GM12878 (cell line): Measurements from ENCODE around the gene NAA60. TPM values are rescaled to one million over a fixed set of nuclear protein-coding genes. Genes with fewer than 3 reads are reported as not detected.

ENCODE experiments used
- ATAC-seq: fragments of 200-7000 bp; cut with Tn5 transposase; 3 replicates; pipeline ENCODE4 v1.9.1; 2020; ENCODE audit warnings: mild to moderate bottlenecking, moderate library complexity
- Bru-seq: library from RNA; stranded (reverse); fragments of 400-500 nt; gene quantifications from one replicate; lab custom pipeline; 2021; lab: Mats Ljungman, UMichigan
- BruChase-seq, 2 experiments: library from RNA; stranded (reverse); fragments of 400-500 nt; gene quantifications; one replicate each; lab custom pipeline; 2021; lab: Mats Ljungman, UMichigan
- BruUV-seq: library from RNA; stranded (reverse); fragments of 400-500 nt; replicated peaks from 2 replicates; lab custom pipeline; 2021; lab: Mats Ljungman, UMichigan
- CTCF ChIA-PET: fragments of 300-600 bp; sonication (Branson Sonifier 250); formaldehyde crosslinking; extraction: SDS; loops from one replicate; lab custom pipeline; 2021; ENCODE audit warnings: inconsistent platforms; lab: Yijun Ruan, JAX
- POLR2A ChIA-PET: fragments of 350-600 bp; formaldehyde crosslinking; extraction: SDS; loops from one replicate; lab custom pipeline; 2021; ENCODE audit warnings: inconsistent platforms; lab: Charles Lee
- RAD21 ChIA-PET: fragments of 300-600 bp; sonication (Branson Sonifier 250); formaldehyde crosslinking; loops from one replicate; lab custom pipeline; 2023; ENCODE audit warnings: antibody characterized with exemption; ENCODE audit not compliant: unreplicated experiment; lab: Charles Lee
- SMC1A ChIA-PET: fragments of 300-600 bp; sonication (Branson Sonifier 250); formaldehyde crosslinking; loops from one replicate; lab custom pipeline; 2023; ENCODE audit not compliant: unreplicated experiment, uncharacterized antibody; lab: Charles Lee
- DNase-seq: peaks from one replicate; pipeline ENCODE4 v3.0.0-alpha.2; 2011; ENCODE audit warnings: low read depth, low spot score
- FAIRE-seq: peaks from 3 replicates; lab custom pipeline; 2011; peaks lifted over from hg19 to GRCh38; lab: Jason Lieb, UNC
- H2AFZ ChIP-seq: 2 replicates; pipeline ENCODE4 v1.6.0; 2011; ENCODE audit warnings: low read depth, low read length, control low read depth; ENCODE audit not compliant: control insufficient read depth
- H3K27ac ChIP-seq: 2 replicates; pipeline ENCODE4 v1.5.1; 2011; ENCODE audit warnings: control low read depth; ENCODE audit not compliant: control insufficient read depth, insufficient read depth
- H3K27me3 ChIP-seq, 2 experiments: replicated peaks in 1 of 2; 2 replicates each; pipeline versions ENCODE4 v1.6.0 to v1.6.1; 2011; ENCODE audit warnings: low read length in 1 of 2; ENCODE audit not compliant: control insufficient read depth in 2 of 2, insufficient read depth in 2 of 2
- H3K36me3 ChIP-seq, 2 experiments: 2 replicates each; pipeline ENCODE4 v1.5.1; 2011; ENCODE audit warnings: low read length in 1 of 2; ENCODE audit not compliant: control insufficient read depth in 2 of 2, insufficient read depth in 2 of 2
- H3K4me1 ChIP-seq: 2 replicates; pipeline ENCODE4 v1.6.1; 2011; ENCODE audit warnings: mild to moderate bottlenecking, low read length, moderate library complexity, mixed read lengths; ENCODE audit not compliant: control insufficient read depth, insufficient read depth
- H3K4me2 ChIP-seq: 2 replicates; pipeline ENCODE4 v1.6.0; 2011; ENCODE audit warnings: control low read depth; ENCODE audit not compliant: control insufficient read depth, insufficient read depth
- H3K4me3 ChIP-seq: fragments of 200-600 bp; sonication (generic); 2 replicates; pipeline ENCODE4 v1.5.1; 2016
- H3K79me2 ChIP-seq: 2 replicates; pipeline ENCODE4 v1.6.0; 2011; ENCODE audit warnings: low read length; ENCODE audit not compliant: control insufficient read depth, insufficient read depth
- H3K9ac ChIP-seq: 2 replicates; pipeline ENCODE4 v1.8.0; 2011; ENCODE audit warnings: low read length, control low read depth, mixed read lengths; ENCODE audit not compliant: control insufficient read depth, insufficient read depth
- H3K9me3 ChIP-seq: replicated peaks from 3 replicates; pipeline ENCODE4 v1.5.1; 2011; ENCODE audit warnings: mild to moderate bottlenecking, low read length; ENCODE audit not compliant: control insufficient read depth, insufficient read depth
- H4K20me1 ChIP-seq: 2 replicates; pipeline ENCODE4 v1.6.0; 2011; ENCODE audit not compliant: control insufficient read depth, insufficient read depth
- BCL11A ChIP-seq: IDR thresholded peaks from 2 replicates; pipeline ENCODE4 v1.6.1; 2011; ENCODE audit warnings: low read depth, low read length
- EZH2 ChIP-seq: IDR thresholded peaks from 2 replicates; pipeline ENCODE4 v1.6.1; 2012; ENCODE audit warnings: low read depth, mild to moderate bottlenecking, control low read depth, inconsistent platforms, low read length, borderline replicate concordance; ENCODE audit not compliant: control insufficient read depth
- IRF4 ChIP-seq: IDR thresholded peaks from 2 replicates; pipeline ENCODE4 v1.6.1; 2011; ENCODE audit warnings: low read depth, low read length
- KAT2A ChIP-seq: conservative IDR thresholded peaks from 2 replicates; pipeline ENCODE4 v1.6.1; 2011; ENCODE audit warnings: low read depth, low read length; ENCODE audit not compliant: control insufficient read depth
- NKRF ChIP-seq: fragments of 450-650 bp; conservative IDR thresholded peaks from 2 replicates; pipeline ENCODE4 v1.6.1; 2017; ENCODE audit warnings: mild to moderate bottlenecking, moderate library complexity
- RAD21 ChIP-seq: IDR thresholded peaks from 2 replicates; pipeline ENCODE4 v1.6.1; 2011; ENCODE audit warnings: mild to moderate bottlenecking, low read depth, low read length, moderate library complexity; ENCODE audit not compliant: insufficient read depth
- RELA ChIP-seq: fragments of 450-650 bp; IDR thresholded peaks from 2 replicates; pipeline ENCODE4 v1.8.0; 2014; ENCODE audit warnings: borderline replicate concordance; ENCODE audit not compliant: partially characterized antibody
- SIN3A ChIP-seq: IDR thresholded peaks from 2 replicates; pipeline ENCODE4 v1.6.1; 2012; ENCODE audit warnings: low read depth, low read length, improper control_type of control experiment
- SMARCA5 ChIP-seq: fragments of 450-650 bp; IDR thresholded peaks from 2 replicates; pipeline ENCODE4 v1.6.1; 2017; ENCODE audit warnings: mild to moderate bottlenecking
- ZBTB11 ChIP-seq: fragments of 450-650 bp; formaldehyde crosslinking; IDR thresholded peaks from 2 replicates; pipeline ENCODE4 v1.5.0; 2022; ENCODE audit warnings: mild to moderate bottlenecking, missing genetic modification characterization
- WGBS: methylation state at CpG from one replicate; pipeline ENCODE4 v1.1.6; 2016; ENCODE audit warnings: low lambda C conversion rate; ENCODE audit not compliant: insufficient replicate concordance, insufficient coverage; ENCODE audit errors: missing lambda C conversion rate; 5-methylcytosine and 5-hydroxymethylcytosine counted together
- in situ Hi-C: fragments of 300-500 bp; cut with MboI; formaldehyde crosslinking; loops from 9 replicates; pipeline ENCODE4 v1.14.3; 2018; ENCODE audit warnings: mixed read lengths
- intact Hi-C: fragments of 100-400 bp; cut with micrococcal nuclease; formaldehyde crosslinking; loops from one replicate; pipeline ENCODE4 v1.14.2; 2022; ENCODE audit not compliant: unreplicated experiment
- long read RNA-seq, 2 experiments: library from polyadenylated mRNA; unstranded; transcript quantifications; one replicate each; pipeline ENCODE4 v2.0.0, GENCODE V29; 2019 to 2020
- polyA minus RNA-seq, 3 experiments: library from RNA; depleted of rRNA, polyadenylated mRNA; stranded (reverse); fragments of >200 nt; gene quantifications; 2 replicates each; pipeline ENCODE4 v1.2.3, GENCODE V29; 2011
- polyA plus RNA-seq, 11 experiments: library from polyadenylated mRNA; depleted of rRNA in 4 of 11; unstranded in 6 of 11; stranded (reverse) in 5 of 11; fragments of >200 nt; fragmentation: Nextera tagmentation in 4 of 11; fragmentation: Illumina TruSeq in 1 of 11; extraction: Ambion mirVana in 4 of 11; extraction: Trizol in 1 of 11; gene quantifications; 1 replicate in 1 of 11; 2 replicates in 10 of 11; pipeline versions ENCODE4 v1.2.1 to v1.2.3, GENCODE V29; 2011 to 2016; ENCODE audit warnings: inconsistent platforms in 2 of 11, missing spikeins in 2 of 11, low read depth in 1 of 11
- total RNA-seq, 4 experiments: library from RNA; depleted of rRNA in 3 of 4; stranded (reverse); fragments of >200 nt in 3 of 4; fragmentation: Illumina TruSeq in 1 of 4; extraction: Trizol in 1 of 4; gene quantifications; 2 replicates each; pipeline versions ENCODE4 v1.2.1 to v1.2.3, GENCODE V29; 2013 to 2021

NAA60 gene
- 45.2 and 45.7 TPM in 2 replicates for total RNA-seq (2013; cell fraction: nucleolus; rRNA removed)
- total RNA-seq (2014; rRNA removed) (17.6 and 19.3 TPM in 2 replicates), total RNA-seq (2014; rRNA removed; fragmentation: Illumina TruSeq; extraction: Trizol) (10.9 and 15.6 TPM in 2 replicates), total RNA-seq (2021) (38.6 and 39.7 TPM in 2 replicates), polyA plus RNA-seq (2011; rRNA removed) (24.3 and 30.8 TPM in 2 replicates), polyA plus RNA-seq (2014; fragmentation: Illumina TruSeq; extraction: Trizol) (42.5 and 54.7 TPM in 2 replicates), polyA plus RNA-seq (2014; fragmentation: Nextera tagmentation; extraction: Ambion mirVana) (1 to 10 TPM; 6.2 to 9.1 TPM), polyA plus RNA-seq (2014; rRNA removed) (32.2 and 39.1 TPM in 2 replicates), polyA plus RNA-seq (2016; fragmentation: Nextera tagmentation; extraction: Ambion mirVana) (10 to 100 TPM; 38.4 to 43.1 TPM), polyA minus RNA-seq (2011; rRNA and poly(A)+ RNA removed) (18.9 and 22.5 TPM in 2 replicates), Bru-seq, nascent RNA (percentile 70 among the genes with signal in this experiment), BruChase-seq, experiment 1, labeled RNA remaining after a 6-hour chase (percentile 90 among the genes with signal in this experiment), BruChase-seq, experiment 2, labeled RNA remaining after a 2-hour chase (percentile 92 among the genes with signal in this experiment)
- 14.5 TPM for polyA plus RNA-seq (2011; ENCODE audit: low read depth)
- polyA plus RNA-seq (2011; cell fraction: cytosol; rRNA removed), result 18.7 and 24.9 TPM in 2 replicates
- 29.8 and 39.6 TPM in 2 replicates for polyA plus RNA-seq (2011; cell fraction: nucleus; rRNA removed)
- 24.4 and 31.3 TPM in 2 replicates for polyA plus RNA-seq (2012)
- 9.1 and 9.8 TPM in 2 replicates for polyA minus RNA-seq (2011; cell fraction: cytosol; rRNA and poly(A)+ RNA removed)
- polyA minus RNA-seq (2011; cell fraction: nucleus; rRNA and poly(A)+ RNA removed), result 11.0 and 15.4 TPM in 2 replicates
- long read RNA-seq, experiment 1, transcript NAA60-203 (7 exons, 2,619 nt), result minor isoform, 8 of 33 reads
- long read RNA-seq, experiment 1, transcript NAA60-229 (7 exons, 2,531 nt), result major isoform, 12 of 33 reads
- long read RNA-seq, experiment 1, partial matches to known transcripts, result 3 of 33 reads
- long read RNA-seq, experiment 1, other reads (novel, unspliced or antisense), result 6 of 33 reads
- long read RNA-seq, experiment 2, partial matches to known transcripts, result 6 of 10 reads
- long read RNA-seq, experiment 2, other reads (novel, unspliced or antisense), result 2 of 10 reads

- H3K4me2 ChIP-seq, result peak within 1 kb of the TSS; percentile 77
- SMC1A ChIA-PET, result interaction anchor here (1.0 to 2.7 kb wide), 6 partner anchors 10 to 179 kb away, joined by 3 to 11 read pairs (median 6); partner anchors contain the start of genes ZNF174 and ZSCAN32
- DNase-seq (peak; percentile 74), FAIRE-seq (peak; percentile 38), ATAC-seq (peak; percentile 99)
- H3K9me3 ChIP-seq, result no peaks in the 10 kb centered on the region; the same call in 2 of the 3 replicates
- no peaks in the 10 kb centered on the region for H3K4me1 ChIP-seq
- H3K27ac ChIP-seq, result peak within 1 kb of the TSS; percentile 75
- H4K20me1 ChIP-seq, result no peaks in the 10 kb centered on the region
- RAD21 ChIA-PET, result interaction anchor here (0.9 to 1.1 kb wide), 4 partner anchors 9 to 176 kb away, joined by 3 to 6 read pairs (median 4); partner anchors contain the start of genes ZNF174 and ZSCAN32
- POLR2A ChIA-PET, result interaction anchor here (0.6 to 2.1 kb wide), 6 partner anchors 14 to 395 kb away, joined by 3 to 10 read pairs (median 4); partner anchors contain the start of genes ZNF174, ZNF263 and ZSCAN32
- CTCF ChIA-PET, result interaction anchor here (1.0 to 2.2 kb wide), 7 partner anchors 14 to 309 kb away, joined by 3 to 12 read pairs (median 4); partner anchors contain the start of genes ZNF174 and ZSCAN32
- in situ Hi-C loops, result no loop called here
- H3K9ac ChIP-seq, result peak within 1 kb of the TSS; percentile 67
- peak within 1 kb of the TSS; percentile 74 for H3K4me3 ChIP-seq
- H3K36me3 ChIP-seq, result peaks cover 0 to 4% of the 10 kb centered on the region in 2 experiments; a peak in 1 of 4 replicates
- peaks cover 18% of the 10 kb centered on the region for H3K79me2 ChIP-seq
- WGBS, result 28% methylated on average over 57 of the region's 61 CpGs
- intact Hi-C loops, result no loop called here
- H2AFZ ChIP-seq, result peak within 1 kb of the TSS; percentile 25
- no peaks in the 10 kb centered on the region for H3K27me3 ChIP-seq
- BruUV-seq, result no TSS peak
- TF ChIP-seq RAD21 (peak; percentile 23; the same call in 1 of the 2 replicates), NKRF (no peak; the same call in 1 of the 2 replicates), BCL11A (no peak), KAT2A (no peak), SIN3A (peak; percentile 66), EZH2 (no peak), RELA (no peak), IRF4 (no peak), SMARCA5 (no peak), ZBTB11 (CRISPR knock-in tag) (no peak)
These were observed at the start of gene NAA60, which contains the start of gene ZNF597 for GRCh38 chr16:3443108-3444031. Gene NAA60, plus strand, starts transcription at chr16:3443680. Its CDS starts 32,548 bp downstream, at chr16:3476228. Gene ZNF597, minus strand, starts transcription at chr16:3443504. Its CDS starts 351 bp downstream, at chr16:3443153.
